Stimulated activated CD8-positive, alpha-beta memory T cell treated with anti-CD3 and anti-CD28 coated beads, Interleukin-15, amount 100 ng/mL, for 24 hours (primary cell): ENCODE data around the gene SHANK2.

Experiments
- DNase-seq: peaks from one replicate; pipeline ENCODE4 v3.0.0-alpha.2; 2020; ENCODE audit warnings: low read depth

SHANK2 gene

DNA sequence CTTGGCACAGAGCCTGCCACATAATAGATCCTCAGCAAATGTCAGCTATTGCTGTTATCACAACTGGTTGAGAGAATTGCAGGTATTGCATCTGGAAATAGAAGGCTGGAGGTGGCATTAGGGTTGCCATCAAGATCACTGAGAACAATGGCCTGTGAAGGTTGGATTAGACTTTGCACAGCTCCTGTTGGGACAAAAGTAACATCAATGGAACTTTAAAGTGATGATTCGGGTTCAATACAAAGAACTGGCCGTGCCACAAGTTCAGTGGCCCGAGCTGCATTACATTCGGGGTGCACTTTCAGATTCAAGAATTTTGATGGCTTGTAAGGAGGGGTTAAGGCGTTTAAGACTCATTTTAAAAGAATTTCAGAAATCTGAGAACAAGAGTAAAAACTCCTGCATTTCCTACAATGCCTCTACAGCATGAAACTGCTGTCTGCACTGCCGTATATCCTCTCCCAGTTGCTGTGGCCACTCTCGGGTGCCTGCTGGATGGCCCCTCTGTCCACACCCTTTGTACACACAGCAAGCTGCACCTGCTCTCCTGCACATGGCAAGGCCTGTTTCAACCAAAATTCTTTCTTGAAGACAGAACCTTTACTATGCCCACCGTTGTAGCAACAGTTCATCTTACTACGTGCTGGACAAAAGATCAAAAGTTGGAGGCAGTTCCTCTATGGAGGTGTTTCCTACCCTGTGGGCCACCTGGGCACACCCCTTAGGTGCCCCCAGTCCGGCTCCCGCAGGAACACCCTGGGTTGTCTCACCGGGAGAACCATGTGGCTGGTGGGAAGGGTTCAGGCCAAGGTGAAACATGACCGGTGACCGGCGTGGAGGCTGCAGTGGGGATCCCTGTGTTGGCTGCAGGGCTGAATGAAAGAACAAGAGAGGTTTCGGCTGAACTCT lies 17.5 kb upstream of the SHANK2 start:
- DNase-seq: no peak

DNA sequence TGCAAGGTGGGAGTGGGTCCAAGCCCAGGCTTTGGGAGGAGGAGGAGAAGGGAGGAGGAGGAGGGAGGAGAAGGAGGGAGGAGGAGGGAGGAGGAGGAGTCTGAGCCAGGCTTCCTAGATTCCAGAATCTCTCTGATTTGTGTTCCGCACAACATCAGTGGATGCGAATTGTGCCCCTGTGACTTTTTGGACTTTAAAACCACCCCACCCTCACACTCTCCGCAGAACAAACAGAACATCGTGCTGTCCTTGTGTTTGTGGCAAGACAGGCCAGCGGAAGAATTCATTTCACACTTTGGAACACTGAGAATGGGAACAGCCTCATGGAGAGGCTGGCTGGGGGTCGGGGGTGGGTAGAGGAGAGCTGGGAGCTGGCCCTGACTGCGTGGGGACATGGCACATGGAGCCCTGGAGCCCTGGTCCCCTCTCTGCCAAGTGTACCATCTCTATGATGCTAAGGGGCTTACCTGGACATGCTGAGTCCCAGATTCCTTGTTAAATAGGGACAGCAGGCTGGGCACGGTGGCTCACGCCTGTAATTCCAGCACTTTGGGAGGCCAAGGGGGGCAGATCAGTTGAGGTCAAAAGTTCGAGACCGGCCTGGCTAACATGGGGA lies 16.4 kb upstream of the SHANK2 start:
- no peak for DNase-seq

DNA sequence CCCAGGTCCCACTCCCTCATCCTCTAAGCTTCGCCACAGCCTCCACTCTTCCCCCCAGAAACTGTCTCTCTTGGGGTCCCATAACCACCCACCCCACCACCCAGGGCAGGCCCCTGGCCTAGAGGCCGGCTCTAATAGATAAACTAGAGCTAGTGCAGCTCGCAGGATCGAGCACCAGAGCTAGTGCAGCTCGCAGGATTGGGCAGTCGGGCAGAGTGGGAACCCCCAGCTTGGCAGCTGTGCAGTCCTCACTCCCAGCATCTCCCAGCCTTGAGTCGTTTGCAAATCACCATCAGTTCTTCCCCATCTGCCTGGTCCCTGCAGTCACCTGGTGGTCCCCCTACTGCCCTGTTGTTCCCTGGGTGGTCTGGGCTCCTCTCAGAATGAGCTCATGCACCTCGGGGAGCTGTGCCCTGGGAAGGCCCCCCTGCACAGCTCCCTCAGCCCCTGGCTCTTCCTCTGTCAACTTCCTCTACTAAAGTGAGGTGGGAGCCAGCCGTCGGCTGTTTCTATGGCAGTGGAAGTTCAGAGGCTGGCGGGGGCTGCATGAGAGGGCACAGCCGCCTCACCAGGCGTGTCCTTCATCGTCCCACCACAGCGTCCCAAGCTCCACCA lies 15.5 kb upstream of the SHANK2 start:
- no peak for DNase-seq

DNA sequence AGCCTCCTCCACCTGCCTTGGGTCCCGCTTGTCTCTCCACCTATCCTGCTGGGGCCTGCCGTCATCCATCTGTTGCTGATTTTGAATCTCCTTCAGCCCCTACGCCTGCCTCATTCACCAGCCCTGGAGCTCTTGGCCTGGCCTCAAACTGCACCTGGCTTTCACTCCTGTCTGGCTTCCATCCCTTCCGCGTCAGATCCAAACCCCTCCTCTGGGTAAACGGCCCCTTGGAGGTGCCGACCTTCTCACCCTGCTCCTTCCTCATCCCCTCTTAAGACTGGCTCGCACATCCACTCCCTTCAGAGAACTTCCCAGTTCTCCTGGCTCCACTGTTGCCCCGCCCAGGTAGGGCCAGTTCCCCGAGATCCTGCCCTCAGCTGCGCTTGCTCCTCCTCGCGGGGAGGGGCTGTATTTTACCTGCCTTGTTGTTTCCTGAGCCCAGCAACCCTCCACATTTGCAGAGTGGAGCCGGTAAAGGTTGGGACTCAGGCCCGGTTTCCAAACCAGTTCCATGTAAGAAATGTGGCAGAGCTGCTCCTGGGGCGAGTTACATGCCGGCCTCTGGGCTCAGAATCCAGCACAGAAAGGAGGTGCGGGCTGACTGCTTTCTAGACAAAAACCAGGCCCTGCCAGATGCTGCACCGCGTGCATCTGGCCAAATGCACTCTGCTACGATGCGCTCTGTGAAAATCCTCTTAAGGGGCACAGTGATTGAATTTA lies 13.9 kb upstream of the SHANK2 start:
- no peak for DNase-seq

DNA sequence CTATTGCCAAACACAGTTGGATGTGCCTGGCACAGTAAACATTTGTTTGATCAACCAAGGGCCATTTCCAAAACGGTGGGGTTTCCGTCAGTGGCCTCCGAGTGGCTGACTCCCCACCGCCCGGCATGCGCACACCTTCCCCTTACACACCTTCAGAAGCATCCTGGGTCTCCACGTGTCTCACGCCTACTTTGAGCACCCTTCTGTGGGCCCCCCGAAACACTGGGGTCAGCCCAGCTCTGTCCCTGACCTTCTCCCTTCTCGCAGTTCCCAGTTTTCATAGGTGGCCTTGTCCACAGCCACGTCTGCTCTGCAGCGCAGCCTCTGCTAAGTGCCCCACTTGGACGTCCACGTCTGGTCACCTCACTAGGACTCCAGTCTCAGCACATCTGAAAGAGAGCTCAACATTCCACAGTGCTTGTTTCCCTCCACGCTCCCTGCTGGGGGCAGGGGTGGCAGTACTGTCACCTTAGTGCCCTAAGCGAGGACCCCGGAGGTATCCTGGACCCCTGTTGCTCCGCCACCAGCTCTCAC lies 13.2 kb upstream of the SHANK2 start:
- DNase-seq: no peak

DNA sequence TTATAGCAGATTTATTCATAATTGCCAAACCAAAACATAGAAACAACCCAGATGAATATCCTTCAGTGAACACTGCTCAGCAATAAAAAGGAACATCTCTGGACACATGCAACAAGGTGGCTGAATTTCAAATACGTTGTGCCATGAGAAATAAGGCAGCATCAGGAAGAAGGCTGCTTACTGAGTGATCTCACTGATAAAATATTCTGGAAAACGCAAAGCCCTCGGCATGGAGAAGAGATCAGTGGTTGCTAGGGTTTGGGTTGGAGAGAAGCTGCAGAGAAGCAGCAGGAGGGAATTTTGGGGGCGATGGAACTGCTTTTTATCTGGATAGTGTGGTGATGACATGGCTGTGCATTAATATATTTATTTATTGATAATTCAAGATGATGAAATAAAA lies 11.0 kb upstream of the SHANK2 start:
- DNase-seq: no peak

DNA sequence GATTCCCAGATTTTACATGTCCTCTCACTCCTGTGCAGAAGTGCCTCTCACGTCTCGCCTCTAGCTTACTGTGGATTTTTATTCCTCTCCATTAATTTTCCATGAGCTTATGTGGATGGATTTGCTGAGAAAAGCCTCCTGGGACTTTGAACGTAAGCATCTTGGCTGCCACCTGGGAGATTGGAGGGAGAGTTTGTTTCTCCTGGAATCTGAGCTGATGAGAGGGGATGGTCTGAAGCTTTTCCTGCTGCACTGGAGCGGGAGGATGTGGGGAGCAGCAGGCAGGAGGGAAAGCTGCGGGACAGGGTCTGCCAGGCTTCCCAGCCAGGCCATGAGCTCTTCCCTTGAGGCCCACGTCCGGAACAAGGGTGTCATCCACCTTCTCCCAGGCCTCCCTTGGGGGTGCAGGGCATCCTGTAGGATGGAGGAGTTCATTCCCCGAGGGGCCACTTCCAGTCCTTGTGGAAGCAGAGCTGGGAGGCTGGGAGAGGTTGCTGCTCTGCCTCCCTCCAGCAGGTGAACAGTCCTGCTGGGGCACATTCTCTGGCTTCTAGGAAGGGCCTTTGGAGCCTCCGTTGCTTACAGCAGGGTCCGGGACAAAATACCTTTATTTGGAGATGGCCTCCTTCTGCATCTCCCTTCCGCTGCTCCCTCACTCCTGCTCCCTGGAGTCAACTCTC lies 3.6 kb upstream of the SHANK2 start:
- DNase-seq: no peak

DNA sequence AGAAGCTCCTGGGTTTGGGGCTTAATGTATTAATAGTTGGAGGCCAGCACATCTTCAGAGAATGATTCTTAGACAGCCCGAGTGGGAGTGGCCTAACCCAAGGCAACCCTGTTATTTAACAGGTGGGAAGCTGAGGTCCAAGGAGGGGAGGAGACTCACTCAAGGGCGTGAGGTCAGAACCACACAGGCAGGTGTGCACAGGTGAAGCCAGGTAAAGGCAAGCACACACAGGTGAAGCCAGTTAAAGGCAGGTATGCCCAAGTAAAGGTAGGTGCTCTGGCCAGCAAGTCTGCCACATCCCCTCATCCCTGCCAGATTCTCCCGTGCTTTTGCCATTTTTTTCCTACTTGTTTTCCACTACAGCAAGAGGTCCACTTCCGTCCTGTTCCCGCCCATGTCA lies 2.9 kb upstream of the SHANK2 start:
- no peak for DNase-seq

DNA sequence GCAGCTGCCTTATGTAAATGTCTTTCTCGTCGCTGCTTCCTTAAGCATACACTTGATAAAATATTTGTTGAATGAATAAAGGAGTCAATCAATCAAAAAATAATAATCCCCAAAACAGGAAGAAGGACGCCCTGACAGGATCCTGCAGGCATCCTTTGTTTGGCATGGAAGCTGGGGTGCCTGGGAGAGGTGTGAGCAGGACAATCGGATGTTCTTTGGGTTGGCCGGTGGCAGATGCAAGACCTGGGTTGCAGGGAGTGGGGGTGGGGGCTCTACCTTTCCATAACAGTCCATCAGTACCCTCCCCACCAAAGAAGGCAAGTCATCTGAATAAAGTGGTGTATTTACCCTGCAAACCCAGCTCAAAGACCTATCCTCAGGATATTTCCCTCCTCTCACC lies 1.4 kb upstream of the SHANK2 start:
- DNase-seq: no peak

DNA sequence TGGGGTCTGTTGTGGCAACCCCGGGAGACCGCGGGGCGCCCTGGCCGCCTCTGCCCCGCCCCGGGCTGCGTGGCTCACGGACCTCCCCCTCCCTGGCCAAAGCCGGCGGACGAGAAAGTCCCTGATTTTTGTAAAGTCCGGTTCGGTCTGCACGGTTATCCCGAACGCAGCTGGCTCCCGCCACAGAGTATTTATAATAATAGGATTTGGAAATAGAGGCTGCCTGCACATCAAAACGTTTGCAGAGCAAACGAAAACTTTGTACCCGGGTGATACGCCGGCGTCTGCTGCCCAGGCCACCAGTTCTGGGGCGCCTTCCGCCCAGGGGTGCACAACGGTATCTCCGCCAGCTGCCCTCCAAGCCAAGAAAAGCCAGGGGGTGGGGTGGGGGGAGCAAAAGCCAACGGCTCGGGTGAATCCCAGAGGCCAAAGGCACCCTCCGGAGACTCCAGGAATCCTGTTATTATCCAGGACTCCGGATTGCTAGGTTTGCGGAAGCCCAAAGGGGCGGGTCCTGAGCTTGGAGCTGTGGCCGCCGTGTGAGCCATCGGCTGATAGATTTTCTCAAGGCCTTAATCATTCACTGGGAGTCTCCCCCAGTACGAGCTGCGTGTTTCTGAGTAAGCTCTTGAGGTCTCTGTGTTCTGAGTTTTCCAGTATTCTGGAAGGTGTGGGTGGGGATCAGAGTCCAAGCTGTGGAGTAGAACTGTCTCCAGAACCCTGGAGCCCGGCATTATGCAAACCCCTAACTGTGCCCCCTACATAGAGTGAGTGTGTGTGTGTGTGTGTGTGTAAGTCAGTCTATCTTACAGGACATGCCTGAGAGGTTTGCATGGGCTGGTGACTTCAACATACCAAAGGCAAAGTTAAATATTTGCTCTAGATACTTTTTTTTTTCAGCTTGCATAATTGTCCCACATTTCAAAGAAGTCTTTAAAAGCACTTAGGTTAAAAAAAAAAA lies 673 bp upstream of the SHANK2 start:
- no peak for DNase-seq

DNA sequence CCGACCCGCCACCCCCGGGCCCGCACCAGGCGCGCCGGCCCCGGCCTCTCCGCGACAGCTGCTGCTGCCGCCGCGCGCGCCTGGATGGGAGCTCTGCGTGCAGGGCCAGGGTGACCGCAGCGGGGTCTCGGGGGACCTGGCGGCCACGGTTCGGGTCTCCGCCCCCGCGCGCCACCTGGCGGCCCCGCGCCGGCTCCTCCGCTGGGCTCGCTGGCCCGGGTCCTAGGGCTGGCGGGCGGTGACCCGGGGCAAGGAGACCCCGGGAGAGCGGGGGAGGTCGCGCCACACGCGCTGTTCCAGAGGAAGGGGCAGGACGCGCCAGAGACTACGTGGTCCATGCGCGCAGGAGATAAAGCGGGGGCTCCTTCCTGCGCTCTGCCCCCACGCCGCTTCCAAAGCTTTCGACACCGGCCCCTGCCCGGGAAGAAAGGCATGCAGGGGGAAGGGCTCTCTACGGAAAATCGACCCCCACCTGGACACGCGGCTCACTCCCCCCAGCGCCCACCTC lies 562 bp downstream of the SHANK2 start:
- no peak for DNase-seq

DNA sequence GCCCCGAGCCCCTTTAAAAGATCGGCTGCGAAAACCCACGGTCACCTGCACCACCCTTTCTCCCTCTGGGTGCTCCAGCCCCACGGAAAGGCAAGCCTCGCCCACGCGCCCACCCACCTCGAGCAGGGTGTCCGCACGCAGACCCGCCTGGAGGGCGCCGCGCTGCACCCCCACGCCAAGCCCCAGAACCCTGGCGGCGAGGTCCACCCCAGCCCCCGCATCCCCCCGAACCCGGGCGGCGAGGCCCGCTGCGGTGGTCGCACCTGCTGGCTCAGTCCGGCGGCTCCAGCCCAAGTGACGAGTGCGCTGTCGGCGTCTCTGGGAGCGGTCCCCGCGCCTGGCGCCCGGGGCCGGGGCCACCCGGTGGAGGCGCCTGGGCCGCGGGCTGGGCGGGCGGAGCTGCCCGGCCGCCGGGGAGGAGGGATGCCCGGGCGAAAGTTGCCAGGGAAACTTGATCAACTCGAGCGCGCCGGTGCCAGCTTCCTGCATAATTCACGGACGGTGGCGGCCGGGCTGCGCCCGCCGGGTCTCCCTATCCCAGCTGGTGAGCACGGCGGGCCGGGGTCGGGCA lies 1.1 kb downstream of the SHANK2 start:
- no peak for DNase-seq

DNA sequence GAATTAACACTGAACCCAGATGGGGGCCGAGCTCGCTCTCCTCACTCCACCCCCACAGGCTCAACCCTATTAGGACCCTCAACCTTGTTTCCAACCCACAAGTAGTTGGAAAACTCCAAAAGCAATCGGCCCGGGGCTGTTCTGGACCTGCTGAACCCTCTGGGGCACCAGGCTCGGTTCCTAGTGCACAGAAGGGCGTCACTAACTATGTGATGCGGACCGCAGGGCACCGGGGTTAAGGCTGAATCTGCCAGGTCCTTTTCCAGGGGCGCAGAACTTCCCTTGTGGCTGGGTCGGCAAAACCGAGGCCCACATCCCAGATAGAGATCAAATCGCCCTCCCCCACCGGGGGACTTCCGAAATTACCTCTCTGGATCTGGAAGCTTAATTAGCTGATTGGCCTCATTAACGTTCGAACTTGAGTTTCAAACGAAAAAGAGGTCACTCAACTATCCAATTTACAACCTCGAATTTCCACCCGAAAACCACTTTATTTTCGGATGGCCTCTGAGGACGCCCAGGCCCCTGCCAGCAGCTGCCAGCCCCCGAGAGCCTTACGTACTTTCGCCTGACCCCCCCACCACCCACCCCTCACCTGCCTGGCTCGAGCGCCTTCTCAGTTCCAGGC lies 1.7 kb downstream of the SHANK2 start:
- no peak for DNase-seq

DNA sequence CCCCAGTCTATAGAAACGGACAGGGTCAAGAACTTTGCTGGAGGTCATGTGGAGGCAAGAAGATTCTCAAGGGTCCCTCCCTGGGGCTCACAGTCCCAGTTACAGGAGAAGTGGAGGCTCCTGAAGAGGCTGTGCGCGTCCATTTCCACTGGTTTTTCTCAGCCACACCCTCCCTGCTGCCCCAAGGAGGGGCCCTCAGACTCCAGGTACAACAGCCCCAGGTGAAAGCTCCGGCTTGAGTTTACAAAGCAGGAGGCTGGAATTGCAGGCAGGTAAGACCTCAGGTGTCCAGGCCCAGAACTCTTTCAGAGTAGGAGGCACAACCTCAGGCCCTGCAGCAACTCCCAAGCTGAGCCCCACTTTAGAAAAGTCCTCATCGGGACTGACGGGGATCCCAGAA lies 3.1 kb downstream of the SHANK2 start:
- DNase-seq: no peak

DNA sequence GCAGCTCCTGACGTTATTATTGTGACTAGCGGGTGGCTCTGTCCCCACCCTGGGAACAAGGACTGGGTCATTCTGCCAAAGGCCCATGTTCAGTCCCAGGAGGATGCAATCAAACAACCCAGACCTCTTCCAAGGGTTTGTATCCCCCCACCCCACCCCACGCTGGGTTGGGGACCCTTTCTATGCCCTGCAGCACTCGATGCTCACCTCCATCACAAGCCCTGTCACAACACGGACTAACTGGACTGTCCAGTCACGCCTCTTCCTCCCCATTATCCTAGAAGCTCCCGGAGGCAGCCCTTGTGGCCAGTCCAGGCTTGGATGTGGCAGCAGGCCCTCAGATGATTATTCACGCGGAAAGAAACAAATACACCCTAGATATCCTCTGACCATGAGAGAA lies 3.7 kb downstream of the SHANK2 start:
- DNase-seq: no peak

DNA sequence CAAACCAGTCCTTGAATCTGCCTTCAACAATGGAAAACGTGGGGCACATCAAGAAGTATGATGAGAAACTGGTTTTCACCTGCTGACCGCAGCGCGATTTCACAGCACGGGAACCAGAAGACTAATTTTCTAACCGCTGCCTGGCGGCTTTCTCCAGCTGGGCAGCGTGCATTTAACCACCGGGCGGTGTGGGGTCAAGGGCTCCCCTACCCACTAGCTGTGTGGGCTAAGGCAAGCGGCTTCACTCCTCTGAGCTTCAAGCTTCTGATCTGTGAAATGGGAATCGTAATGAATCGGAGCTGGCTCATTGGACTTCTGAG lies 4.2 kb downstream of the SHANK2 start:
- no peak for DNase-seq

DNA sequence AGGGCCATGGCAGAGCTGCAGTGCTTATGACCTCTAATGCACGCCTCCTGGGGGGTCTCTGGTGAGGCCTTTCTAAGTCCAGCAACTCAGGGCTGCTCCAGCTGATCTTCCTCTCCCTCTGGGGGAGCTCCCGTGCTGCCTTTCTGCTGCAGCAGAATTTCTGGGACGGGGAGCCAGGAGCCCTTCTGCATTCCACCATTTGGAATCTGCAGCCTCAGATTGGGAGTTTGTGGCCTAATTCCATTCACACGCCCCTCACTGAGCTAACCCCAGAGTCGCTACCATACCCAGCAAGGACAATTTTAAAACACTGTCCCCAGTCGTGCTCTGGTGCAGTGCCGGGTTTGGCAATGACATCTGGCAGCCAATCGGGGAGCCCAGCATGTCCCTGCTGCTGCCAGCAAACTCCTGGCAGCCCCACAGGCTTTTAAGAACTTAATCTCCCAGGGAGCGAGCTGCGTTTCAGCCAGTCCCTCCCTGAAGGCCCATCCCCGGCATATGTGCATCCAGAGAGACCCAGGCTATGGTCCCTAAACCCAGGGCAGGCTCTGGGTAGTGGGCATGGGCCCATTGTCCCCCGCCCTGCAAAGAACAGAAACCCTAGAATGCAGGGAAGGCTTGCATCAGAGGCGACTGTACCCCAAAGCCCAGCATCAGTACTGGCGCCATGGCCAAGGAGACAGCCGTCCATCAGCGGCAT lies 4.7 kb downstream of the SHANK2 start:
- DNase-seq: no peak

DNA sequence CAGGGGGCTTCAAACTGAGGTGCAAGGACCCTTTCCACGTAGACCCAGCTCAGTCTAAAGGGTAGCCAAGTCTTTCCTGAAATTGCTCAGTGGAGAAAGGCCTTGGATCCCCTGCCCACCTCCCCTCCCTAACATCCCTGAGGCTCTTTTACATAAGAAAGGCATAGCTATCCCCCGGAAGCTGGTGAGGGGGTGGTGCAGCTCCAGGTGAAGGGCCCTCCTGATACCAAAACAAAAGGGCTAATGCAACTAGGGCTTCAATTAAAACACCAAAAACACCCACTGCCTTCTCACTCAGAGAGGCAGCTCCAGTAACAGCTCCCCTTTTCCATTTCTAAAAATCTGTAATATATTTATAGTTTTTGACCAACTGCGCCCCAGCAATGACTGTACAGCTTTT lies 5.8 kb downstream of the SHANK2 start:
- DNase-seq: no peak
